HG02938 (cell line): ENCODE results near the gene PADI1.

ENCODE experiments used
- ATAC-seq: cut with Tn5 transposase; IDR thresholded peaks from one replicate; pipeline ENCODE4 v1.9.1; 2021; ENCODE audit warnings: mild to moderate bottlenecking, moderate library complexity; ENCODE audit not compliant: unreplicated experiment

Gene PADI1

GRCh38 chr1:17270891-17271765 is 66.2 kb downstream of the PADI1 start:
- no peak for ATAC-seq

GRCh38 chr1:17272066-17272465 is 67.1 kb downstream of the PADI1 start:
- no peak for ATAC-seq

- no peak for ATAC-seq
Measured at GRCh38 chr1:17272646-17273045, 67.7 kb downstream of the PADI1 start.

- no peak for ATAC-seq
Measured at GRCh38 chr1:17273096-17273495, 68.2 kb downstream of the PADI1 start.

GRCh38 chr1:17274186-17275170 is 69.5 kb downstream of the PADI1 start:
- ATAC-seq, result no peak

- ATAC-seq, result no peak
Measured at GRCh38 chr1:17276568-17276967, 71.6 kb downstream of the PADI1 start.

GRCh38 chr1:17277511-17278159 is 72.7 kb downstream of the PADI1 start:
- ATAC-seq, result no peak

- no peak for ATAC-seq
Measured at GRCh38 chr1:17278996-17279830, 74.3 kb downstream of the PADI1 start.

GRCh38 chr1:17280436-17280835 is 75.5 kb downstream of the PADI1 start:
- no peak for ATAC-seq

GRCh38 chr1:17280894-17281293 is 76.0 kb downstream of the PADI1 start:
- ATAC-seq, result no peak

GRCh38 chr1:17281775-17282181 is 76.8 kb downstream of the PADI1 start:
- ATAC-seq, result no peak

GRCh38 chr1:17282836-17283235 is 77.9 kb downstream of the PADI1 start:
- ATAC-seq, result no peak

GRCh38 chr1:17286646-17287045 is 81.7 kb downstream of the PADI1 start:
- no peak for ATAC-seq

GRCh38 chr1:17287130-17287776 is 82.3 kb downstream of the PADI1 start:
- ATAC-seq, result no peak

GRCh38 chr1:17289721-17290120 is 84.8 kb downstream of the PADI1 start:
- ATAC-seq, result no peak

GRCh38 chr1:17290553-17290952 is 85.6 kb downstream of the PADI1 start:
- no peak for ATAC-seq

- no peak for ATAC-seq
Measured at GRCh38 chr1:17292299-17293160, 87.6 kb downstream of the PADI1 start.

GRCh38 chr1:17293681-17294425 is 88.9 kb downstream of the PADI1 start:
- no peak for ATAC-seq
